ENCODE data around the gene HNRNPUL1.

Gene HNRNPUL1

DNA sequence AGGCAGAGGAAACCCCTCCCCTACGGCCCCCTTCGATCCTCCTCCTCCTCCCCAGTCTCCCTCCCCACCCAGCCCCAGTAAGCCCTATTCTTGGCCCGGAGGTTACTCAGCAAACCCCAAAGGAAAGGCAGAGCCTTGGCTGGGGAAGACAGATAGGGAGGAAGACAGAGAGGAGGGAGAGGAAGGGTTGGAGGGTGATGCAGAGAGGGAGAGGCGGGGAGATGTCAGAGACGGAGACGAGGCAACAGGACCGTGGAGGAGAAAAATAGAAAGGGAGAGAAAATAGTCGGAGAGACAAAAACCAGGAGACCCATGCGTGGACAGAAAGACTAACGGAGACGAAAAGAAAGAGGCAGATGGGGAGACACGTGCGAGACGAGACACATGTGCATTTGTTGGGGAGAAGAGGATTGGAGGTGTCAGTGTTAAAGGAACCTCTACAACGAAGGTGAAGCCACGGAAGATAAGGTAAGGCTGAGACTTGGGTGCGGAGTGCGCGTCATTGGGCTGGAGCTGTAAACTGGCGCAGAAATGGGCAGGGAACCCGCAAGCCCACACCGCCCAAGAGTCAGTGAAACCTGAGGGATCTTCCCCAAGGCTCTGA is 86.7 kb downstream of the HNRNPUL1 start:
- peak overlapping the region; percentile 73 for H3K4me3 ChIP-seq (ENCODE audit: low read length)
- DNase-seq (ENCODE audit: low read depth), result no peak
- no peak for TF ChIP-seq CTCF (conservative IDR thresholded peaks at IDR 0.05; ENCODE audit: low read depth, low read length)

- TF ChIP-seq CTCF (conservative IDR thresholded peaks at IDR 0.05; ENCODE audit: low read depth, low read length), result no peak
- DNase-seq (ENCODE audit: low read depth), result no peak
- peak overlapping the region; percentile 73 for H3K4me3 ChIP-seq (ENCODE audit: low read length)
These were observed 87.4 kb downstream of the HNRNPUL1 start for GRCh38 chr19:41351339-41352245.

GRCh38 chr19:41352279-41352608 is 88.1 kb downstream of the HNRNPUL1 start:
- H3K4me3 ChIP-seq (ENCODE audit: low read length), result peak overlapping the region; percentile 73
- TF ChIP-seq CTCF (conservative IDR thresholded peaks at IDR 0.05; ENCODE audit: low read depth, low read length), result no peak
- no peak for DNase-seq (ENCODE audit: low read depth)

- no peak for DNase-seq (ENCODE audit: low read depth)
- H3K4me3 ChIP-seq (ENCODE audit: low read length), result peak overlapping the region; percentile 73
- peak; percentile 65 for TF ChIP-seq CTCF (conservative IDR thresholded peaks at IDR 0.05; ENCODE audit: low read depth, low read length)
These were observed 88.7 kb downstream of the HNRNPUL1 start for GRCh38 chr19:41352609-41353465.

DNA sequence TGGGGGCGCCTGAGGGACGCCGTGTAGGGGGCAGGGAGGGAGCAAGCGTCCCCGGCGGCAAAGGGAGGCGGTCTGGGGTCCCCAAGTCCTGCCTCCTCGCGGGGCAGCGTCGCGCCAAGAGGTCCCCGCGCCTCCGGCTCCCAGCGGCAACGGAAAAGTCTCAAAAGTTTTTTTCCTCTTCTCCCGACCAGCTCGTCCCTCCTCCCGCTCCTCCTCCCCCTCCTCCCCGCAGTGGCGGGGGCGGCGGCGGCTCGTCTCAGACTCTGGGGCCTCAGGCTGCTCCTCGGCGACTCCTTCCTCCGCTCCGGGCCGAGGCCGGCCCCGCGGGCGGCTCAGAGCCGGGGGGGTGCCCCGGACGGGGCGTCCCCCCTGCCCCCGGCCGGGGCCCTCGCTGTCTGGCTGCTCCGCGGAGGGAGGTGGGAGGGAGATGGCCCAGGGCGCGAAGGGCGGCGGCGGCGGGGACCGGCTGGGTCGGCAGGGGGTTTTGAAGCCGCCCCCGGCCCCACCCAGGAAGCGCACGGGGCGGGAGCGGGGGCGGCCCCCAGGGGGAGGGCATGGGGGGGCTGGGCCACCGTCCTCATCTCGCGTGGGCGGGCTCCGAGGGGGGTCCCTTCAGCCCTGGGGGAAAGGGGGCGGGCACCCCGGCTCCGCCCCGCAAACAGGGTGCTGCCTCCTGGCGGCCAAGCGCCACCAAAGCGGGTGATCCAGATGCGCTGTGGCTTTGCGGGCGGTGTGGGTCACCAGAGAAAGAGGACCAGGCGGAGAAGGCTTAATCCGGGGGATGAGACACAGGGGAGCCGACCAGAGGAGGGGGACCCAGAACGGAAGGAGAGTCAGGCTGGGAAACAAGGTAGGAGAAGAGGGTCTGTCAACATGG is 89.5 kb downstream of the HNRNPUL1 start, which contains the start of gene TGFB1:
Gene TGFB1 (minus strand): TSS at position 457 of the 877 bp plus-strand sequence. CDS start 878 bp downstream, outside the sequence.
- TF ChIP-seq CTCF (conservative IDR thresholded peaks at IDR 0.05; ENCODE audit: low read depth, low read length), result peak; percentile 79
- DNase-seq (ENCODE audit: low read depth), result no peak

GRCh38 chr19:41354343-41354953 is 90.3 kb downstream of the HNRNPUL1 start:
- no peak for DNase-seq (ENCODE audit: low read depth)
- TF ChIP-seq CTCF (conservative IDR thresholded peaks at IDR 0.05; ENCODE audit: low read depth, low read length), result no peak
- peak overlapping the region; percentile 73 for H3K4me3 ChIP-seq (ENCODE audit: low read length)

More for the DNA sequence above, 89.5 kb downstream of the HNRNPUL1 start, which contains the start of gene TGFB1:
- H3K4me3 ChIP-seq (ENCODE audit: low read length), result peak within 1 kb of the TSS; percentile 73

Measured in retinal pigment epithelial cell (primary cell).